Measurements from ENCODE around the gene ZNF841.
"Not testable (repeated sequence)": the region's sequence is repeated elsewhere in the genome, so short reads cannot be mapped to it uniquely, and the experiment has no call there.

The ZNF841 gene

GRCh38 chr19:52095172-52096014, at the start of gene ZNF841:
Gene ZNF841 (minus strand): TSS chr19:52095765. CDS start chr19:52084801, 10,964 bp downstream.
- peak; percentile 78 for DNase-seq (ENCODE audit: low read depth)

GRCh38 chr19:52142001-52142595, 46.5 kb upstream of the ZNF841 start:
- DNase-seq (ENCODE audit: low read depth): no peak

GRCh38 chr19:52141203-52141602, 45.6 kb upstream of the ZNF841 start:
- DNase-seq (ENCODE audit: low read depth): no peak

GRCh38 chr19:52140032-52140710, 44.6 kb upstream of the ZNF841 start:
- DNase-seq (ENCODE audit: low read depth): no peak

GRCh38 chr19:52139252-52140031, 43.9 kb upstream of the ZNF841 start, which contains the start of gene ZNF616:
Gene ZNF616 (minus strand): TSS chr19:52139938. CDS start chr19:52130512, 9,426 bp downstream.
- DNase-seq (ENCODE audit: low read depth): peak; percentile 92

GRCh38 chr19:52138983-52139251, 43.4 kb upstream of the ZNF841 start:
- DNase-seq (ENCODE audit: low read depth): no peak

GRCh38 chr19:52138278-52138982, 42.9 kb upstream of the ZNF841 start:
- peak; percentile 17 for DNase-seq (ENCODE audit: low read depth)

- DNase-seq (ENCODE audit: low read depth): no peak
These were observed 24.7 kb upstream of the ZNF841 start for GRCh38 chr19:52120286-52120685.

- no peak for DNase-seq (ENCODE audit: low read depth)
These were observed 20.0 kb upstream of the ZNF841 start for GRCh38 chr19:52115526-52116053.

GRCh38 chr19:52114691-52115090, 19.1 kb upstream of the ZNF841 start:
- no peak for DNase-seq (ENCODE audit: low read depth)

- DNase-seq (ENCODE audit: low read depth): no peak
These were observed 17.1 kb upstream of the ZNF841 start for GRCh38 chr19:52112624-52113023.

- DNase-seq (ENCODE audit: low read depth): no peak
These were observed 15.2 kb upstream of the ZNF841 start for GRCh38 chr19:52110780-52111179.

- DNase-seq (ENCODE audit: low read depth): no peak
These were observed 7.2 kb upstream of the ZNF841 start for GRCh38 chr19:52102782-52103181.

- DNase-seq (ENCODE audit: low read depth): no peak
These were observed 6.4 kb upstream of the ZNF841 start for GRCh38 chr19:52101866-52102562.

- no peak for DNase-seq (ENCODE audit: low read depth)
These were observed 4.1 kb upstream of the ZNF841 start for GRCh38 chr19:52099497-52100138.

- not testable (repeated sequence) for DNase-seq (ENCODE audit: low read depth)
These were observed 851 bp upstream of the ZNF841 start for GRCh38 chr19:52096416-52096815.

- DNase-seq (ENCODE audit: low read depth): no peak
These were observed 937 bp downstream of the ZNF841 start for GRCh38 chr19:52094526-52095130.

GRCh38 chr19:52086481-52086880, 9.1 kb downstream of the ZNF841 start:
- no peak for DNase-seq (ENCODE audit: low read depth)

- no peak for DNase-seq (ENCODE audit: low read depth)
These were observed 25.1 kb downstream of the ZNF841 start for GRCh38 chr19:52070496-52070895.

GRCh38 chr19:52069653-52070052, 25.9 kb downstream of the ZNF841 start:
- no peak for DNase-seq (ENCODE audit: low read depth)

All from CMK (cell line).